Astrocyte of the spinal cord (primary cell): ENCODE measurements around the gene NRARP.
"Not testable (repeated sequence)": the region's sequence is repeated elsewhere in the genome, so short reads cannot be mapped to it uniquely, and the experiment has no call there.

ENCODE experiments used
- DNase-seq: peaks from one replicate; pipeline ENCODE4 v3.0.0; 2011; ENCODE audit warnings: low read depth, low spot score
- H3K4me3 ChIP-seq: 2 replicates; pipeline ENCODE4 v1.5.1; 2011; ENCODE audit warnings: low read depth, mild to moderate bottlenecking, low read length, moderate library complexity
- CTCF ChIP-seq: IDR thresholded peaks from 2 replicates; pipeline ENCODE4 v1.5.1; 2012; ENCODE audit warnings: low read depth, mild to moderate bottlenecking, low read length, inconsistent platforms
- in situ Hi-C: cut with HindIII; loops from 2 replicates; pipeline ENCODE4 v1.10.0; 2017; ENCODE audit warnings: low sequenced_read_pairs

Gene NRARP

GRCh38 chr9:137341227-137341626, 39.2 kb upstream of the NRARP start:
- DNase-seq = no peak
- no peak for TF ChIP-seq CTCF
- H3K4me3 ChIP-seq = no peak overlapping the region
- in situ Hi-C loops = no loop called here

- in situ Hi-C loops, H3K4me3 ChIP-seq, DNase-seq: not testable (repeated sequence)
Measured at GRCh38 chr9:137339908-137340462, 37.9 kb upstream of the NRARP start.

GRCh38 chr9:137339045-137339907, 37.2 kb upstream of the NRARP start:
- in situ Hi-C loops = no loop called here
- no peak overlapping the region for H3K4me3 ChIP-seq

GRCh38 chr9:137336735-137337134, 34.7 kb upstream of the NRARP start:
- in situ Hi-C loops = no loop called here
- TF ChIP-seq CTCF = no peak
- no peak for DNase-seq
- no peak overlapping the region for H3K4me3 ChIP-seq

More at GRCh38 chr9:137339045-137339907, 37.2 kb upstream of the NRARP start:
- no peak for TF ChIP-seq CTCF
- DNase-seq = no peak

GRCh38 chr9:137333016-137333671, 31.1 kb upstream of the NRARP start:
- no peak overlapping the region for H3K4me3 ChIP-seq
- in situ Hi-C loops = no loop called here
- no peak for TF ChIP-seq CTCF
- no peak for DNase-seq

GRCh38 chr9:137331929-137332328, 29.9 kb upstream of the NRARP start:
- H3K4me3 ChIP-seq = no peak overlapping the region
- in situ Hi-C loops = no loop called here
- no peak for DNase-seq
- TF ChIP-seq CTCF = no peak

GRCh38 chr9:137330689-137331088, 28.6 kb upstream of the NRARP start:
- no peak overlapping the region for H3K4me3 ChIP-seq
- in situ Hi-C loops = no loop called here
- no peak for DNase-seq
- no peak for TF ChIP-seq CTCF

GRCh38 chr9:137329590-137329989, 27.5 kb upstream of the NRARP start:
- in situ Hi-C loops, DNase-seq: not testable (repeated sequence)

GRCh38 chr9:137327641-137328550, 25.8 kb upstream of the NRARP start:
- in situ Hi-C loops, H3K4me3 ChIP-seq, DNase-seq: not testable (repeated sequence)

More at GRCh38 chr9:137329590-137329989, 27.5 kb upstream of the NRARP start:
- not testable (repeated sequence) for H3K4me3 ChIP-seq
